HK-2 (cell line): ENCODE data around the gene HYI.
"Not testable (repeated sequence)": the region's sequence is repeated elsewhere in the genome, so short reads cannot be mapped to it uniquely, and the experiment has no call there.

Source experiments
- DNase-seq: peaks from one replicate; pipeline ENCODE4 v3.0.0-alpha.2; 2018; ENCODE audit not compliant: unreplicated experiment

HYI gene

GRCh38 chr1:43427524-43427923 is 26.2 kb downstream of the HYI start:
- DNase-seq = no peak

- DNase-seq = no peak
These were observed 27.5 kb downstream of the HYI start for GRCh38 chr1:43426221-43426620.

- DNase-seq = no peak
These were observed 28.7 kb downstream of the HYI start for GRCh38 chr1:43425045-43425444.

DNA sequence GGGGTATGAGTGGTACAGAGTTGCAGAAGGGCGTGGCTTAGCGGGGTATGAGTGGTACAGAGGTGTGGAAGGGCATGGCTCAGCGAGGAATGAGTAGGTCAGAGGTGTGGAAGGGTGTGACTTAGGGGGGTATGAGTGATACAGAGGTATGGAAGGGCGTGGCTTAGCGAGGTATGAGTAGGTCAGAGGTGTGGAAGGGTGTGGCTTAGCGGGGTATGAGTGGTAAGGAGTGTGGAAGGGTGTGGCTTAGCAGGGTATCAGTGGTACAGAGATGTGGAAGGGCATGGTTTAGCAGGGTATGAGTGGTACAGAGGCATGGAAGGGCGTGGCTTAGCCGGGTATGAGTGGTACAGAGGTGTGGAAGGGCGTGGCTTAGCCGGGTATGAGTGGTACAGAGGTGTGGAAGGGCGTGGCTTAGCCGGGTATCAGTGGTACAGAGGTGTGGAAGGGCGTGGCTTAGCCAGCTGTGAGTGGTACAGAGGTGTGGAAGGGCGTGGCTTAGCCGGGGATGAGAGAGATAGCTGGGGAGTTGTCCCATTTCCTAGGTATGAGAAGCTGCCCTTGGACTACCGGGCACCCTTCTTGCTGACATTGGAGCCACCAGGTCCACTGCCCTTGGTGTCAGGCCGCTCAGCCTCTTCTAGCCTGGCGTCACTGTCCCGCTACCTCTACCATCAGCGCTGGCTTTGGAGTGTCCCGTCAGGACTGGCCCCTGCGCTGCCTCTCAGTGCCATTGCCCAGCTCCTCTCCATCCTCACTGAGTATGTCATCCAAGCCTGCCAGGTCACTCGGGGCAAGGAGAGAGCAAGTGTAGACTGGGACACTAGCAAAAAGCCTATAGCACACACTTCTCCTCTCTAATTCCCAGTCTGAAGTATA is 29.8 kb downstream of the HYI start:
- no peak for DNase-seq

GRCh38 chr1:43422995-43423671 is 30.6 kb downstream of the HYI start:
- no peak for DNase-seq

DNA sequence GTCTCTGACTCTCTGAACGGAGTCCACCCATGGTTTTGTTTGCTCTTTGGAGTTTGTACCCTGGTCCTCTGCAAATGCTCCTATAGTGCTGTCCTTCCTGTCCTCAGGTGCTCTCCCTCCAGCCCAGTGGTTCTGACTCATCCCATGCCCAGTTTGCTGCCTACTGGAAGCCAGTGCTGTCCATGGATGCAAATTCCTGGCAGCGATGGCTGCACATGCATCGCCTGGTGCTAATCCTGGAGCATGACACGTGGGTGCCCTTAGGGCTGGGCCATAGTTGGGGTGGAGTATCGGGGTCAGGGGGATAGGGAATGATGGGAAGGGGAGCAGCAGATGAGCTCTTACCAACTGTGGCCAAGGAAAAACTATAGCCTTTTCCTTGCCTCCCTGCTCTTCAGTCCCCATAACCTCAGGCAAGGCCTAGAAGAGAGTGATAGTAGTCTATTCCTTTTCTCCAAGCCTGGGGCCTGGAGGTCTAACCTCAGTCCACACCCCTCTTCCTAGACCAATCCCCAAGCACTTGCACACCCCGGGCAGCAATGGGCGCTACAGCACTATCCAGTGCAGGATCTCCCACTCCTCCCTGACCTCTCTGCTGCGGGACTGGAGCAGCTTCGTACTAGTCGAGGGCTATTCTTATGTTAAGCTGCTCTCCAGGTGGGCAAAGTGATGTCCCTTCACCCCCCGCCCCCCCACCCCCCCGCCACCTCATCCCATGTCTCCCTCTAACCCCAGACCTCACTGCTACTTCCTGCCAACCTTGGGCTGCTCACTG is 31.6 kb downstream of the HYI start:
- DNase-seq = no peak

- DNase-seq = no peak
These were observed 32.3 kb downstream of the HYI start for GRCh38 chr1:43421396-43421795.

GRCh38 chr1:43420874-43421273 is 32.9 kb downstream of the HYI start:
- no peak for DNase-seq

- no peak for DNase-seq
These were observed 33.9 kb downstream of the HYI start for GRCh38 chr1:43419627-43420425.

GRCh38 chr1:43418858-43419257 is 34.9 kb downstream of the HYI start:
- no peak for DNase-seq

DNA sequence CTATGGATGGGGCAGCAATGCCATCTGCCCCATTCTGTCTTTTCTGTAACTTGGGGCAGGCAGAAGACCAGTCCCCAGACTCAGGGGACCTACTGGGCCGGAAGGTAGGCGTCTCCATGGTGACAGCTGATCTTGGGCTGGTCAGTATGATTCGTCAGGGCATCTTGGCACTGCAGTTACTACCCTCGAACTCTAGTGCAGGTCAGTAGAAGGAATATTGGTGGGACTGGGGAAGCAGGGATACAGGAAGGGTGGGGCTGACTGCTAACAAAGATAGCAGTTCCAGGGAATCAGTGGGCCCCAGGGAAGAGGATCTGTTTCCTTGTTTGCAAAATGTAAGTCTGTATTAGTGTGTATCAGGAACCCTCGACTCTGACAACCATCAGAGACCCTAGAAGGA is 37.8 kb downstream of the HYI start:
- DNase-seq = no peak

GRCh38 chr1:43414634-43415223 is 39.0 kb downstream of the HYI start:
- DNase-seq = peak; percentile 60

DNA sequence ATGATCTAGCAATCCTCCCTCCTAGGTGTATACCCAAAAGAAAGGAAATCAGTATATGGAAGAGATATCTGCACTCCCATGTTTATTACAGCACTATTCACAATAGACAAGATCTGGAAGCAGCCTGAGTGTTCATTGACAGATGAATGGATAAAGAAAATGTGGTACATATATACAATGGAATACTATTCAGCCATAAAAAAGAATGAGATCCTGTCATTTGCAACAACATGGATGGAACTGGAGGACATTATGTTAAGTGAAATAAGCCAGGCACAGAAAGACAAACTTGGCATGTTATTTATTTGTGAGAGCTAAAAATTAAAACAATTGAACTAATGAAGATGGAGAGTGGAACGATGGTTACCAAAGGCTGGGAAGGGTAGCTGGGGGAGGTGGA is 40.3 kb downstream of the HYI start:
- not testable (repeated sequence) for DNase-seq

DNA sequence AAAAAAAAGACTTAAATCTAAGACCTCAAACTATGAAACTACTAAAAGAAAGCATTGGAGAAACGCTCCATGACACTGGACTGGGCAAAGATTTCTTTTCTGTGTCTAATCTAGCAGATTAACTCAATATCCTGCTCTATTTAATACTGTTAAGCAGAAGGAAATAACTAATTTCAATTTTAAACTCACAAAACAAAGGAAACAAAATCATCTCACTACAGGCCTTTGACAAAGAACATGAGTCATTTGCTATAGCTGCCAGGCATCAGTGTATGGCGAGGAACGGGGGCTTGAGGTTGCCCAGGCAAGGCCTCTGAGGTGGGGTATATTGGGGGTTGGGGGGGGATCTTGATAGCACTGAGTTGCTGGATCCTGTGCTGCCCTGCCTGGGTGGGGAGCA is 43.2 kb downstream of the HYI start:
- DNase-seq = no peak

DNA sequence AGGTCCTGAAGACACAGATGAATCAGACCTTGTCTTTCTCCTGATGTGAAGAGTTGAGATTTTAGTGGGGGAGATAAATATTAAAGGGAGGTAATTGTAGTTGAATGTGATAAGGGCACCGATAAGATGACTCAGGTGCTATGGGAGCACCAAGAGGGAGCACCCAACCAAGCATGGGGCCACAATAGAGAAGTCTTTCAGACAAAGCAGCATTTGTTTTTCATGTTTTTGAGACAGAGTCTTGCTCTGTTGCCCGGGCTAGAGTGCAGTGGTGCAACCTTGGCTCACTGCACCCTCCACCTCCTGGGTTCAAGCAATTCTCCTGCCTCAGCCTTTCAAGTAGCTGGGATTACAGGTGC is 47.9 kb downstream of the HYI start:
- DNase-seq = no peak

DNA sequence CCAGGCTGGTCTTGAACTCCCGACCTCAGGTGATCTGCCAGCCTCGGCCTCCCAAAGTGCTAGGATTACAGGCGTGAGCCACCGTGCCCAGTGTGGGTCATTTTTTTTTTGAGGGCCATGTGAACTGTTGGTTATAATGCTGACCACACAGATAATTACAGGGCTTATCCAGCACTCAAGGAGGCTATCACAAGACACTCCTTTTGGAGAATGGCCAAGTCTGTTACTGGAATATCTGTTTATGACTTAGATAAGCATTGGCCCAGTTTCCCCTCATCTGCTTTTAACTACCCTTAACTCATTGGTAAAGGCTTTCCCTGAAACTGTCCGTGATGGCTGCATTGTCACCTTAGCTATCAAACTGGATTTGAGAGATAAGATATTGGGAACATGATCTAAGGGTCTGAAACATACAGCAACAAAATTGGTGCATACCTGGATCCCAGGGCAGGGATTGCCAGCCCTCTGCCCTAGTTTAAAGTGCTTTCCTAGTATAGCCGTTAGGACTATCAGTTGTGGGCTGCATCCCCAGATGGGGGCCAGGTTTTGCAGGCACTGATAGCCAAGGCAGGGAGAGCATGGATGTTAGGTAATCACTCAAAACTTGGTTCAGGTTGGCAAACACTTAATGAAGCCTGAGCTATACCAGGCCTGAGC is 48.4 kb downstream of the HYI start:
- DNase-seq = no peak

- DNase-seq = no peak
These were observed 49.4 kb downstream of the HYI start for GRCh38 chr1:43404353-43404752.

- DNase-seq = no peak
These were observed 51.5 kb downstream of the HYI start for GRCh38 chr1:43402089-43402865.
